Panc1 (cell line): ENCODE measurements around the gene LRFN2. TPM values are rescaled to one million over a fixed set of nuclear protein-coding genes. Genes with fewer than 3 reads are reported as not detected.

ENCODE experiments used
- ATAC-seq: fragments of 200-7000 bp; cut with Tn5 transposase; 2 replicates; pipeline ENCODE4 v1.9.1; 2020; ENCODE audit warnings: mild to moderate bottlenecking, moderate library complexity
- BruUV-seq: library from RNA; stranded (reverse); fragments of 400-500 nt; replicated peaks from 2 replicates; lab custom pipeline; 2021; lab: Mats Ljungman, UMichigan
- CTCF ChIA-PET: fragments of 300-600 bp; sonication (Branson Sonifier 250); formaldehyde crosslinking; loops from one replicate; lab custom pipeline; 2022; ENCODE audit warnings: antibody characterized with exemption; lab: Charles Lee
- POLR2A ChIA-PET: fragments of 300-600 bp; sonication (Branson Sonifier 250); formaldehyde crosslinking; loops from one replicate; lab custom pipeline; 2022; ENCODE audit warnings: antibody characterized with exemption; lab: Charles Lee
- DNase-seq: peaks from one replicate; pipeline ENCODE4 v3.0.0-alpha.2; 2010; ENCODE audit warnings: low read depth, low spot score
- H3K27ac ChIP-seq: 2 replicates; pipeline ENCODE4 v1.5.1; 2011; ENCODE audit warnings: mild to moderate bottlenecking, low read length, inconsistent platforms
- H3K27me3 ChIP-seq: fragments of 200-500 bp; sonication (Bioruptor generic); 2 replicates; pipeline ENCODE4 v1.6.0; 2014; ENCODE audit warnings: low read length, inconsistent platforms; ENCODE audit not compliant: control insufficient read depth, insufficient read depth
- H3K36me3 ChIP-seq: fragments of 200-500 bp; sonication (Bioruptor generic); 2 replicates; pipeline ENCODE4 v1.5.1; 2014; ENCODE audit warnings: inconsistent platforms, mild to moderate bottlenecking, low read length, moderate library complexity; ENCODE audit not compliant: control insufficient read depth, insufficient read depth
- H3K4me1 ChIP-seq: 2 replicates; pipeline ENCODE4 v1.5.1; 2011; ENCODE audit warnings: inconsistent platforms, mild to moderate bottlenecking, low read length, moderate library complexity; ENCODE audit not compliant: control insufficient read depth, insufficient read depth
- H3K4me3 ChIP-seq, 2 experiments: 2 replicates each; pipeline ENCODE4 v1.5.1; 2011 to 2012; ENCODE audit warnings: low read depth in 2 of 2, low read length in 2 of 2, mild to moderate bottlenecking in 2 of 2, inconsistent platforms in 1 of 2, moderate library complexity in 1 of 2
- H3K9me3 ChIP-seq: fragments of 200-500 bp; sonication (Bioruptor generic); 2 replicates; pipeline ENCODE4 v1.5.1; 2014; ENCODE audit warnings: low read depth, mild to moderate bottlenecking, inconsistent platforms, low read length, moderate library complexity; ENCODE audit not compliant: control insufficient read depth, insufficient read depth
- POLR2AphosphoS5 ChIP-seq: IDR thresholded peaks from 2 replicates; pipeline ENCODE4 v1.6.1; 2012; ENCODE audit warnings: mild to moderate bottlenecking, low read depth, low read length, moderate library complexity
- REST ChIP-seq, 2 experiments: IDR thresholded peaks; 2 replicates each; pipeline ENCODE4 v1.6.1; 2011 to 2012; ENCODE audit warnings: low read depth in 2 of 2, control low read depth in 1 of 2, low read length in 1 of 2, mild to moderate bottlenecking in 1 of 2, moderate library complexity in 1 of 2; ENCODE audit not compliant: insufficient read depth in 1 of 2
- SIN3A ChIP-seq: IDR thresholded peaks from 2 replicates; pipeline ENCODE4 v1.6.1; 2012; ENCODE audit warnings: low read depth, mild to moderate bottlenecking, low read length, moderate library complexity, borderline replicate concordance; ENCODE audit not compliant: insufficient read depth
- TCF7L2 ChIP-seq: IDR thresholded peaks from 2 replicates; pipeline ENCODE4 v1.6.1; 2011; ENCODE audit warnings: mild to moderate bottlenecking, low read depth, low read length, inconsistent platforms
- in situ Hi-C: cut with HindIII; loops from 2 replicates; pipeline ENCODE4 v1.10.0; 2016; ENCODE audit warnings: low sequenced_read_pairs, low pct_unique_long_range_greater_than_20kb
- intact Hi-C: fragments of 100-400 bp; cut with micrococcal nuclease; formaldehyde crosslinking; loops from one replicate; pipeline ENCODE4 v1.10.0; 2022; ENCODE audit not compliant: unreplicated experiment
- total RNA-seq: library from RNA; stranded (reverse); gene quantifications from one replicate; pipeline ENCODE4 v1.2.1, GENCODE V29; 2021; ENCODE audit not compliant: unreplicated experiment
- TF ChIP-seq, protein P1 (sequence below): fragments of 450-650 bp; IDR thresholded peaks from 2 replicates; pipeline ENCODE4 v1.5.1; 2017; ENCODE audit warnings: mild to moderate bottlenecking

The LRFN2 gene
- total RNA-seq, 1 experiment from 2014 or later, result 0.05 TPM

- no peak for ATAC-seq
- Histone ChIP-seq H3K9me3 (no peaks in the 10 kb centered on the region), H3K4me3 (no peak overlapping the region), H3K36me3 (no peaks in the 10 kb centered on the region), H3K27ac (no peak overlapping the region), H3K4me1 (no peaks in the 10 kb centered on the region), H3K27me3 (no peaks in the 10 kb centered on the region; the same call in 1 of the 2 replicates)
- intact Hi-C loops, result no loop called here
- no peak for DNase-seq
- POLR2A ChIA-PET, result no interaction called here
- TF ChIP-seq TCF7L2, result no peak
- TF ChIP-seq, protein P1, sequence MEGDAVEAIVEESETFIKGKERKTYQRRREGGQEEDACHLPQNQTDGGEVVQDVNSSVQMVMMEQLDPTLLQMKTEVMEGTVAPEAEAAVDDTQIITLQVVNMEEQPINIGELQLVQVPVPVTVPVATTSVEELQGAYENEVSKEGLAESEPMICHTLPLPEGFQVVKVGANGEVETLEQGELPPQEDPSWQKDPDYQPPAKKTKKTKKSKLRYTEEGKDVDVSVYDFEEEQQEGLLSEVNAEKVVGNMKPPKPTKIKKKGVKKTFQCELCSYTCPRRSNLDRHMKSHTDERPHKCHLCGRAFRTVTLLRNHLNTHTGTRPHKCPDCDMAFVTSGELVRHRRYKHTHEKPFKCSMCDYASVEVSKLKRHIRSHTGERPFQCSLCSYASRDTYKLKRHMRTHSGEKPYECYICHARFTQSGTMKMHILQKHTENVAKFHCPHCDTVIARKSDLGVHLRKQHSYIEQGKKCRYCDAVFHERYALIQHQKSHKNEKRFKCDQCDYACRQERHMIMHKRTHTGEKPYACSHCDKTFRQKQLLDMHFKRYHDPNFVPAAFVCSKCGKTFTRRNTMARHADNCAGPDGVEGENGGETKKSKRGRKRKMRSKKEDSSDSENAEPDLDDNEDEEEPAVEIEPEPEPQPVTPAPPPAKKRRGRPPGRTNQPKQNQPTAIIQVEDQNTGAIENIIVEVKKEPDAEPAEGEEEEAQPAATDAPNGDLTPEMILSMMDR, result no peak
- no peak for TF ChIP-seq POLR2AphosphoS5
- TF ChIP-seq REST (IDR thresholded peaks at IDR 0.05; ENCODE audit: insufficient read depth in 1 of 2, low read depth in 2 of 2, low read length in 1 of 2), result no peak
- TF ChIP-seq SIN3A, result no peak
- in situ Hi-C loops, result no loop called here
- CTCF ChIA-PET, result no interaction called here
- BruUV-seq, result no TSS peak
These were observed 70.7 kb downstream of the LRFN2 start for GRCh38 chr6:40516429-40516828.

GRCh38 chr6:40512340-40512739 lies 74.8 kb downstream of the LRFN2 start:
- H3K4me3 ChIP-seq, result no peak overlapping the region
- in situ Hi-C loops (no loop called here), intact Hi-C loops (no loop called here)
- no TSS peak for BruUV-seq
- ChIA-PET POLR2A (interaction anchor here (0.6 kb wide), 1 partner anchor 73 kb away, joined by 3 read pairs; no protein-coding TSS in a partner anchor), CTCF (no interaction called here)
- H3K9me3 ChIP-seq, result no peaks in the 10 kb centered on the region
- H3K36me3 ChIP-seq, result no peaks in the 10 kb centered on the region
- H3K27me3 ChIP-seq, result no peaks in the 10 kb centered on the region; the same call in 1 of the 2 replicates
- H3K4me1 ChIP-seq, result no peaks in the 10 kb centered on the region
- ATAC-seq (no peak), DNase-seq (no peak)
- H3K27ac ChIP-seq, result no peak overlapping the region
- TF ChIP-seq REST (IDR thresholded peaks at IDR 0.05; ENCODE audit: insufficient read depth in 1 of 2, low read depth in 2 of 2, low read length in 1 of 2), result no peak
- no peak for TF ChIP-seq POLR2AphosphoS5
- TF ChIP-seq, protein P1, result no peak
- TF ChIP-seq TCF7L2, result no peak
- no peak for TF ChIP-seq SIN3A
